NCI-H510A (cell line): Measurements from ENCODE around the gene XCR1.
"Not testable (repeated sequence)": the region's sequence is repeated elsewhere in the genome, so short reads cannot be mapped to it uniquely, and the experiment has no call there.

Source experiments
- DNase-seq: peaks from one replicate; lab custom pipeline; 2025; lab: John Stamatoyannopoulos, UW

Gene XCR1, protein sequence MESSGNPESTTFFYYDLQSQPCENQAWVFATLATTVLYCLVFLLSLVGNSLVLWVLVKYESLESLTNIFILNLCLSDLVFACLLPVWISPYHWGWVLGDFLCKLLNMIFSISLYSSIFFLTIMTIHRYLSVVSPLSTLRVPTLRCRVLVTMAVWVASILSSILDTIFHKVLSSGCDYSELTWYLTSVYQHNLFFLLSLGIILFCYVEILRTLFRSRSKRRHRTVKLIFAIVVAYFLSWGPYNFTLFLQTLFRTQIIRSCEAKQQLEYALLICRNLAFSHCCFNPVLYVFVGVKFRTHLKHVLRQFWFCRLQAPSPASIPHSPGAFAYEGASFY

DNA sequence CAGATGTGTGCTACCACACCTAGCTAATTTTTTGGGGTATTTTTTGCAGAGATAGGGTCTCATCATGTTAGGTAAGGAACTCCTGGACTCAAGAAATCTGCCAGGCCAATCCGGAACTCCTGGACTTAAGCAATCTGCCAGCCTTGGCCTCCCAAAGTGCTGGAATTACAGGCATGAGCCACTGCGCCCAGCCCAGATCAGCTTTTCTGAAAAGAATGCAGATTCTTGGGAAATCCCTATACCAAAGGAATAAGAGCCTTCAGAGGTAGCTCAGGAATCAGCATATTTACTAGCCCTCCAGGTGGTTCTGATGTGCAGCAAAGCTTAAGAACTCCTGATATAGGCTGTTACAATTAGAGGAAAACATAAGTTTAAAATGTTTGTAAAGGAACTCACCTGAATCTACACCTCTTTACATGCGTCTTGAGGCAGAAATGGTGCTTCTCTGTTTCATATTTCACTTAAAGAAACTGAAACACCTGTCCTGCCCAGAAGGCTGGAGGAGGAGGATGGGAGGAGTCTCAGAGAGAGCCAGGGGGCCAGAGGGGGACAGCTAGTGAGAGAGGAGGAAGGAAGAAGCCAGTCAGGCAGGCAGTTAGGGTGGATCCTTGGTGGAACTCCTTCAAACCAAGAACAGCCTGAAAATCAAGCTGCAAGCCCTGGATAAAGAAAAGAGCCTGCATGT is at the start of gene XCR1:
TSS of gene XCR1 (minus strand) at position 463 of the 685 bp plus-strand sequence. CDS start 5,536 bp downstream, outside the sequence.
- DNase-seq: no peak

DNA sequence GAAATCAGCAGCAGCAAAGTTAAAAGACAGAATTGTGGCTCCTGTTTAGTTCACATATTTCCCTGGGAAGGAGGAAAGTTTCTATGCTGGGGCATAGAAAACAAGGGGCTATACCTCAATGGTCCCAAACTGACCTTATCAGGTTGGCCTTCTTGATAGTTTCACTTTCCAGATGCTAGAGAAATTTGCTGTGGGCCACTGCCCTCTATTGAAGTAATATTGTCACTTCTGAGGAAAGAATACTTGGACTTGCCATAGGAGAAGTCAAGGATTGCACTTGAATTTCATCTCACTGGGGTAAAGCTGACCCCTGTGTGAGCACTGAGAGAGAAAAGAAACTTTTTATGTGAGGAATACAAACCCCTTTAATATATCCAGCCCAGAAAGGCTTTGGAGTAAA is 49.3 kb upstream of the XCR1 start:
- no peak for DNase-seq

DNA sequence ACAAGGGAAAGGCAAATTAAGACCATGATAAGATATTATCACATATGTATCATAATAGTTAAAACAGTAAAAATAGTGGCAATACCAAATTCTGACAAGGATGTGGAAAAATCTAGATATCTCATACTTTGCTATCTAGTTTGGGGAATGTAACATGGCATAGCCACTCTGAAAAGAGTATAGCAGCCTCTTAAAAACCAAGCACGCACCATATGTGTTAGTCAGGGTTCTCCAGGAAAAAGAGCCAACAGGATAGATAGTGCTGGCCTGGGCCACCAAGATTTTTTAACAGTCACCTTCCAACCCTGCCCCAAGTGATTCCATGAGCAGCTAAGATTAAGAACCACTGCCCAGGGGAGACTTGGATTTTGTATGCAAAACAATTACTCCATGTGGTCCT is 48.5 kb upstream of the XCR1 start:
- no peak for DNase-seq

DNA sequence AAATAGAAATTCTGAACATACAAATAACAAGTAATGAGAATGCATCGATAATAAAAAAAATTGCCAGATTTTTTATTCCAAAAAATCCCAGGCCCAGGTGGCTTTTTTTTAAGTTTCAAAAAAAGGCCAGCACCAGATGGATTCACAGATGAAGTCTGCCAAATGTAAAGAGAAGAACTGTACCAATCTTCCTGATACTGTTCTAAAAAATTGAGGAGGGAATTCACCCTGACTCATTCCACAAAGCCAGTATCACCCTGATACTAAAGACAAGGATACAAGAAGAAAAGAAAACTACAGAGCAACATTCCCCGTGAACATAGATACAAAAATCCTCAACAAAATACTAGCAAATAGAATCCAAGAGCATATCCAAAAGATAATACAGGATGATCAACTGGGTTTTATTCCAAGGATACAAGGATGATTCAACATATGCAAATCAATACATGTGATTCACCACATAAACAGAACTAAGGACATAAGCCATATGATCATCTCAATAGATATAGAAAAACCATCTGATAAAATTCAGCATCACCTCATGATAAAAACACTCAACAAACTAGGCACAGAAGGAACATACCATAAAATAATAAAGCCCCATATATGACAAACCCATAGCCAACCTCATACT is 44.1 kb upstream of the XCR1 start:
- no peak for DNase-seq

DNA sequence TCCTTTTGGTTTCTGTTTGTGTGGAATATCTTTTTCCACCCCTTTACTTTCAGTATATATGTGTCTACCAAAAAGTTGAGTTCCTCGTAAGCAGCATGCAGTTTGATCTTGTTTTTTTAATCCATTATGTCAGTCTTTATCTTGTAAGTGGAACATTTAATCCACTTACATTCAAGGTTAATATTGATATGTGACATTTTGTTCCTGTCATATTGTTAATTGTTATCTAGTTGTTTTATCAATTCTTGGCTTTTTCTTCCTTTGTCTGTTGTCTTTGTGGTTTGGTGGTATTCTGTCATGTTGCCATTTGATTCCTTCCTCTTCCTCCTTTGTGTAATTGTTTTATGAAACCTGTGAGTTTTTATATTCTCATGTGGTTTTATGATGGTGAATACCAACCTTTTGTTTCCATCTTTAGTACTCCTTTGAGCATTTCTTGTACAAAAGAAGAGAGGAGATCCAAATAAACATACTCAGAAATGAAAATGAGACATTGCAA is 43.4 kb upstream of the XCR1 start:
- DNase-seq: no peak

DNA sequence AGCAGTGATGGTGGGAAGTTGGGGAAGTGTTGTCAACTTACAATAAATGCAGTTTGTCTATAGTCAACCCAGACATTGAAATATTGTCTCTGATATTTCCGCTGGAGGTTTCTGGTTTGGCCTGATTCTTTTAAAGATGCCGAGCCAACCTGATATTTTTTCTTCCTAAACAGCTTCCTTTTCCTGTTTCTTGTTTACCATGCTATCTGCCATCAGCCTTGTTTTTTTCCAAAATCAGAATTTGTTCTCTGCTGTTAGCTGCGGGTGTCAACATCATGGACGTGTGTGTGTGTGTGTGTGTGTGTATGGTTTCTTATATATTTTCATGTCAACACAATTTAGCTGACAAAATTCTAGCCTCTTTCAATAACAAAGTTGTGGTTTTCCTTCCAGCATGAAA is 41.2 kb upstream of the XCR1 start:
- no peak for DNase-seq

DNA sequence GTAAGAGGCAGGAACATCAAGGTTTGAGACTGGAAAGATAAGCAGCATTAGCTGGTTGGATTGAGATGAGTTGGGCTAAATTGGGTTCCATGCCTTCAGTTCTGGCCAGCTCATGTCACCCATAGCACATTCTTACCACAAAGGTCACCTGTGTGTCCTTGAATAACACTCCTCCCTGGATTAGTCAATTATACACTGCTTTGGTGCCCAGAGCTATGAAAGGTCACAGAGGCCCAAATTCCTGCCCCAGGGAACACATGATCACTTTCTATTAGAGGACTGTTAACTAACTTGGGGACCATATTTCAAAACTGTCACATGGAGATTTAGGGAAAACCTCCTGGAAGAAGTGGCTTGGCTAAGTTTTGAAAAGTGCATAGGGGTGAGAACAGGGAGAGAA is 40.1 kb upstream of the XCR1 start:
- DNase-seq: no peak

DNA sequence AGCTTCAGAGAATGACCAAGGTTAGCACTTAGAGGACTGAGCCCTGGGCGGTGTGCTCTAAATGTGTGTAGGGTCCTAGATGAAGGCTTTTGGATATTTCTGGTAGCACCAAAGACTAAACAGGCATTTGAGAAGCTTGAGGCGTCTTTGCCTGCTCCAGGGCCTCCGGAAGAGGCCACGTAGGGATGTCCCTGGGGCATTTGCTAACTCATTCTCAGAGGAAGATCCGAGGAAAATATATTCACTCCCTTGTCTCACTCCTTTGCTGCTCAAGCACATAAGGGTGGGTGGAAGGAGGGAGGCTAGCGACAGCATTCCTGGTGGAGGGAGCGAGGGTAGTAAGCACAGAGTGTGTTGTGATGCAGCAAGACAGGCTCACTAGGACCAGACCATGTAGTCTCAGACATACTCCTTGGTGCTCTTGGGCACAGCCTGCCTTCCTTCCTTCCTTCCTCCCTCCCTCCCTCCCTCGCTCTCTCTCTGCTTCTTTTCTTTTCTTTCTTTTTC is 38.5 kb upstream of the XCR1 start:
- no peak for DNase-seq

DNA sequence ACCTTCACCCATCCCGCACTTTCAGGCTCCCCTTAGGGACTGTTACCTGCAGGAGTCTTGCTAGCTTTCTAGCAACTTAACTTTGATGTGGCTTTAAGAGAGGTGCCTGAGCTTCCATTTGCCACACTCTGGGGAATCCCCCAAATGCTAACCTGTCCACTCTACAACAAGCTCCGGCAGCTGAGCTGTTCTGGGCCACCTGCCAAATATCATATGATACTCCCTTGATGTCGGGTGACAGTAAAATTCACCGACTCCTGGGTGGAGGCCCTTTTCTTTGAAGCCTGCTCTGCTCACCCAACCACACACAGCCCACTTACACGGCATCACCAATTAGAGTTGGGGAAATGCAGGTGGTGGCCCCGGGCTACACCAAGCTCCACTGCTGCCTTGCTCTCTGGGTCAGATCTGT is 38.0 kb upstream of the XCR1 start:
- DNase-seq: peak; percentile 57

DNA sequence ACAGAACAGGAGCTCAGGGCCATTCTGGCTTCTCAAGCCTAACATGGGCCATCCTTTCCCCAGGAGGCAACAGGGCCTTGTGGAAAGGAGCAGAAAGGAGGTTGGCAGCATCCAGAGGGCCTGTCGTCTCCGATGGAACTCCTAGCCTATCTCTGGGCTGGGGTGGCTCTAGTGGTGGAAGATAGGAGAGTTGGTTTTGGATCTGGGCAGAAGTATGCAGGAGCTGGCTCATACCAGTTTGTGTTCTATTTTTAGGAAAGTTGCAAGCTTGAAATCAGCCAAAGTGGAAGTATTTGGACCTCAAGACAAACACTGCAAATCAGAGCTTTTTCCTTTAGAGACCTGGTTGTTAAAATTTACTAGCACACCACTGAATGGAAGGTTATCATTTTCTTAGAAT is 35.4 kb upstream of the XCR1 start:
- no peak for DNase-seq

DNA sequence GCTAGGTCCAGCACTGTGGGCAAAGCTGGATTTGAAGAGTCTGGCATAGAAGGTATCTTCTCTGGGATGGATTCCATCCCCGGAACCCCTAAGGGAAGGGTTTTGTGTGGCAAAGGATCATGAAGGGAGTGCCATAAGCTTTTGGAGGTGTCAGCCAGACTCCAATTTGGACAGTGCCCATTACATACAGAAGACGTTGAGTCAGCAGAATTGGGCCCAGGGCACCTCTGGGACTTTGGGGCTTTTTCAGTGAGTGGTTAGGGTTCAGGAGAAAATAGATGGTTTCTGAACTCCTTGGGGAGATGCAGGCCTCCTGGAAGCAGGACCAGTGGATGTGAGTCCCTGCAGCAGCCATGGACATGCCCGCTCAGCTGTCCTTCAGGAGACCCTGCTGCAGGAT is 34.6 kb upstream of the XCR1 start:
- no peak for DNase-seq

DNA sequence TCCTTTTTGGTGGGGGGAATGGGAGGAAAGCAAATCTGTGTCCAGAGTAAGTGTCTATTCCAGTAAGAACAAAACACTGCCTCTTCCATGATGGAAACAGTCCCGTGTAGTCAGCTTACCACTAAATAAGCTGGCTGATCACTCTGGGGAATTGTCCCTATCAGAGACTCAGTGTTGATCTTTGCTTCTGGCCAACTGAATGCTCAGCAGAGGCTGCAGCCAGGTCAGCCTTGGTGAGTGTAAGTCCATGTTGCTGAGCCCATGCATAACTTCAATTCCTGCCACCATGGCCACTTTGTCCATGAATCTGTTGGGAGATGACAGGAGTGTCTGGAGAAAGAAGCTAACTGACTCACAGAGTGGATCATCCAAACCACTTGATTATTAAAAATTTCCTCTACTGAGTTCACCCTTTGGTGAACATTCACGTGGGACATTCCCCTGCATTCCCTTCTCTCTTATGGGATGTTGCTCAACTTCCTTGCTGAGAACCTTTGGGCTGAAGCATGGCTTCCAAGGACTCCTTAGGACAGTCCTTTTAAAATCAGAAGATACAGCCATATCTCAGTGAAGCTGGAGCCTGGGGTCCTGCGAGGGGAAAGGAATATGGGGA is 33.9 kb upstream of the XCR1 start:
- DNase-seq: no peak

DNA sequence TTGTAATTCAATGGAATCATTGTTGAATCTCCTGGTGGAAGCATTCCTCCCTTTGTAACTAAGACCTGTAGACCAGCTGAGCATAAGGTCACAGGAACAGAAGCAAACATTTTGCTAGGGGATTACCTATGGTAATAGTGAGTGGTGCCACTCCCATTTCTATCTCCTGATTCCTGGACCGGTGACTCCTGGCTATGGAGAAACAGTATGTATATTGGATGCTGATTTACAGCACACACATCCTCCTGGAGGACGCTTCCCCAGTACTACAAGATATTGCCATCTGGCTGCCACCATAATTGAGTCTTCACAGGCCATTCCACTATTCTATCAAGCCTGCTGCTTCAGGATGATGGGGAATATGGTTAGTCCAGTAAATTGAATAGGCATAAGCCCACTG is 33.3 kb upstream of the XCR1 start:
- no peak for DNase-seq

DNA sequence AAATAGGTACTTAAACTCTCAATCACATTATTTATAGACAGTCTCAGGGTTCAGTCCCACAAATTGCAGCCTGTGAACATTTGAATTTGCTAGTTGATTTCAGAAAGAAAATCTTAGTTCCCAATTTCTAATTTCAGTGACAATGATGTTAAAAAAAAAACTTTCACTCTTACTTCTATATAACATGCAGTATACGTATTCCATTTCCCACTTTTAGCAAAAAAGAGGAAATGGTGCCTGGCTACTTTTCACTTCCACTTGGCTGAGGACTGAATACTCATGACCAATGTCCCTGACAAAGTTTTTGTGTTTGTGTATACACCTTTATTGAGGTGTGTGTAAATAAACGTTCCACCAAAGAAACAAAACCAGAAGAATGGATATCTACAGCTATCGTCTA is 32.1 kb upstream of the XCR1 start:
- DNase-seq: no peak

DNA sequence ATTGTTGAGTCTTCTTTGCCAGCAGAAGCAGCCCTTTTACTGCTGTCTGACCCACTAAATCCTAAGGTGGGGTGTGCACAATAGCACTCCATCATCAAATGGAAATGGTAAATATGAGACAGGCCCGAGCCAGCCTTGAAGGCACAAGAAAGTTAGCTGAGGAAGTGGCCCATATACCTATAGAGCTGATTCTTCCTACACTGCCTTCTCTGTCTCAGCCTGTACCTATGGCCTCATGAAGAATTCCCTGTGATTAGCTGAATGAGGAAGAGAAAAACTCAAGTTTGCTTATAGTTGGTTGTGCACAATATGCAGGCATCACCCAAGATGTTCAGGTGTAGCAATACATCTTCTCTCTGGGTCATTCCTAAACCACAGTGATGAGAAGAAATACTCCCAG is 31.7 kb upstream of the XCR1 start:
- no peak for DNase-seq

DNA sequence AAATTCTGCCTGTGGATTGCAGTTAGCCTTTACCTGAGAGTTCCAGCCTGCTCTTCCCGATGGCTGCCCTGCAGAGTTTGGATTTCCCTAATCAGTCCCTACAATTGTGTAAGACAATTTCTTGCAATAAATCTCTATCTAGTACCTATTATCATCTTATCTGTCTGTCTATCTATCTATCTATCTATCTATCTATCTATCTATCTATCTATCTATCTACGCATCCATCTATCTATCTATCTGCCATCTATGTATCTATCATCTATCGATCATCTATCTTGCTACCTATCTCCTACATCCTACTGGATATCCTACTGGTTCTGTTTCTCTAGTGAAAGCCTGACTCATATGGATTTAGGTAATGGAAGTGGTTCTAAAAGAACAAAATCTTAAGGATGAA is 30.4 kb upstream of the XCR1 start:
- no peak for DNase-seq

DNA sequence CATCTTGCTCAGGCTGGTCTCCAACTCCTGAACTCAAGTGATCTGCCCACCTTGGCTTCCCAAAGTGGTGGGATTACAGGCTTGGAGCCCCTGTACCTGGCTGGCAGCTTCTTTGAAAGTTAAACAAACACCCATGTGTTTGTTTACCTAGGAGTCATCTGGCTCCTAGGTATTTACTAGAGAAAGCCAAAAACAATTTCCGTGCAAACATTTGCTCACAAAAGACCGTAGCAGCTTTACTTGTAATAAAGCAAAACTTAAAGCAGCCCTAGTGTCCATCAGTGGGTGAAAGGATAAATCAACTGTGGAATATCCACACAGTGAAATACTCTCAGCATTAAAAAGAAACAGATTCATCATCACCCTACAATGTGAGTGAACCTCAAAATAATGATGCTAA is 29.4 kb upstream of the XCR1 start:
- DNase-seq: no peak

DNA sequence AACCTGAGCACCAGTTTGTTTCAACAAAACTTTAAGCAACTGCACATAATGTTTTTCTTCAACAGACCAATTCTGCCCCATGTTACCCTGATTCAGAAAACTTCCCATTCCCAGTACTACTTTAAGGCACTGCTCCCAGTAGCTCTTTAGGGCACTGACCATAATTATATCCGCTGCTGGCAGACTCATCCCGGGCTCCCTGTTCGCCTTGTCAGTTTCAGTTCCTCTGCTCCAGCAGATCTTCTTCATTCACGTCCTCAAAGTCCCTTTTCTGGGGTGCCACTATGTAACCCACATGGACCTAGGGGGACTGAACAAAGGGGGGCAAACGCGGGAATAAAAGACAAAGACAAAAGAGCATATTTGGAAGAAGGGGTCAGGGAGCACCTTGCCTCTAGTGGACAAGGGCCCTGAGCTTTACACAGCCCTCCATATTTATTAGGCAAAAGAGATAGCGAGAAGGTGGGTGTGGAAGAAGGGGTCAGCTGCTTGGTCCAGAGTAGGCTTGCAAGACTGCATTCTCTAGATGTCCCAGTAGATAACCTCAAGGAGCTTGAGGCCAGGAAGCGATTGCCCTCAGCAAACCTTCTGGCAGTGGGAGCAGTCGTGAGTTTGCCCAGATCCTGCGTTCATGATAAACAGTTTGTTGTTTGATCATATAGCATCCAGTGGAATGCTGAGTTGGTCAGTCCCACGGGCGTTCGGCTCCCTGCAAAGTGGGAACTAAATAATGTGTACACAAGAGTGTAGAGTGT is 26.7 kb upstream of the XCR1 start:
- not testable (repeated sequence) for DNase-seq

DNA sequence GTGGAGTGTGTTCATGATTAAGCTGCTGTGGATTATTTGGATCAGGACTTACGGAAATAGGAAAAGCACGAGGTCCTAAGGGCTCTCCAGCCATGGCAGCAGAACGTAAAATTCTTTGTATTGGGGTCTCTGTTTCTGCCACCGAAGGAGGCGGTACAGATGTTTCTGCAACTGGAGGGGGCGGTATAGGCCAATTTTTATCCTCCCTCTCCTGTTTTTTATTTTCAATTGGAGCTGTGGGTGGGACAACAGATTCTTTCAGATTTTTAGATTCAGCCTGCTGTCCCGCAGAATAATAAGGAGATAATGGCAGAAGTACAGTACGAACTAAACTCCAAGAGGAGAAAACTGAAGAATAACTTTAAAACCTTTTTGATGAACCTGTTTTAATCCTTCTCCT is 26.0 kb upstream of the XCR1 start:
- DNase-seq: not testable (repeated sequence)

DNA sequence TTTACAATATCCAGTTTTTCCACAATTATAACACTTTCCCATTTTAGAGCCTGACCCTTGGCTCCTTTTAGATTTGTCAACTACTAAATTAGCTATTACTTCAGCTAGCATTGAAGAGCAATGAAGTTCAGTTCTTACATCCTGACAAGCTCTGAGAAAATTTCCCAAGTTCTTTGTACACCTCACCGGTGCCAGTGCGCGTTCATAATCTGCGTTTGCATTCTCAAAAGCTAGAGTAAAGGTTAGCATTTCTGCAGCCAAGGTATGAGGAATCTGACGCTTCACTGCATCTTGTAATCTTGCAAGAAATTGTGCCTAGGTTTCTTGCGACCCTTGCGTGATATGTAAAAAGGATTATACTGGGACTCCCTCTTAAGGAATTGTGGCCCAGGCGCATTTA is 25.2 kb upstream of the XCR1 start:
- no peak for DNase-seq

DNA sequence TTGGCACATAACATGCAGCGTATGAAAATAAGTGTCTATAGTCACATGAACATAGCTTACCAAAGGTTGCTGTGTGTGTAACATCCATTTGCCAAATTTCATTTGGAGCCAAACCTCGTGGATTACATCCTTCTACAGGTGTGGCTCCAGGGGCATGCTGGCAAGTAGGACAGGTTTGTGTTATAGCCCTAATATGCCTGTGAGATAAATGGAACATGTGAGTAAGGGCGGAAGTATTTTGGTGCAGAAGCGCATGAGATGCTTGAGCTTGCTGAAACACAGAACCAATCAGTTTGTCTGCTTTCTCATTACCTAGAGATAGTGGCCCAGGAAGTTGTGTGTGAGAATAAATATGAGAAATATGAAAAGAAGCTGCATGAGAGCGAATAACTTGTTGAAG is 21.8 kb upstream of the XCR1 start:
- DNase-seq: no peak

DNA sequence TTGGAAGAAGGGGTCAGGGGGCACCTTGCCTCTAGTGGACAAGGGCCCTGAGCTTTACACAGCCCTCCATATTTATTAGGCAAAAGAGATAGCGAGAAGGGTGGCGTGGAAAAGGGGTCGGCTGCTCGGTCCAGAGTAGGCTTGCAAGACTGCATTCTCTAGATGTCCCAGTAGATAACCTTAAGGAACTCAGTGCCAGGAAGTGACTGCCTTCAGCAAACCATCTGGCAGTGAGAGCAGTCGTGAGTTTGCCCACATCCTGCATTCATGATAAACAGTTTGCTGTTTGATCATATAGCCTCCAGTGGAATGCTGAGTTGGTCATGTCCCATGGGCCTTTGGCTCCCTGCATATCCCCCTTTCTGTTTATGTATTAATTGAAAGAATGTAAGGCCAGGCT is 18.9 kb upstream of the XCR1 start:
- not testable (repeated sequence) for DNase-seq
